A549 treated with AZD2906 at 1 μM for 4 hours (cell line): Measurements from ENCODE around the gene MX2. TPM values are rescaled to one million over a fixed set of nuclear protein-coding genes. Genes with fewer than 3 reads are reported as not detected.

ENCODE experiments used
- total RNA-seq: library from RNA; stranded (reverse); fragments of 200-300 nt; extraction: Qiagen RNA extraction; gene quantifications from 5 replicates; pipeline ENCODE4 v1.2.3, GENCODE V29; 2022

The MX2 gene, protein sequence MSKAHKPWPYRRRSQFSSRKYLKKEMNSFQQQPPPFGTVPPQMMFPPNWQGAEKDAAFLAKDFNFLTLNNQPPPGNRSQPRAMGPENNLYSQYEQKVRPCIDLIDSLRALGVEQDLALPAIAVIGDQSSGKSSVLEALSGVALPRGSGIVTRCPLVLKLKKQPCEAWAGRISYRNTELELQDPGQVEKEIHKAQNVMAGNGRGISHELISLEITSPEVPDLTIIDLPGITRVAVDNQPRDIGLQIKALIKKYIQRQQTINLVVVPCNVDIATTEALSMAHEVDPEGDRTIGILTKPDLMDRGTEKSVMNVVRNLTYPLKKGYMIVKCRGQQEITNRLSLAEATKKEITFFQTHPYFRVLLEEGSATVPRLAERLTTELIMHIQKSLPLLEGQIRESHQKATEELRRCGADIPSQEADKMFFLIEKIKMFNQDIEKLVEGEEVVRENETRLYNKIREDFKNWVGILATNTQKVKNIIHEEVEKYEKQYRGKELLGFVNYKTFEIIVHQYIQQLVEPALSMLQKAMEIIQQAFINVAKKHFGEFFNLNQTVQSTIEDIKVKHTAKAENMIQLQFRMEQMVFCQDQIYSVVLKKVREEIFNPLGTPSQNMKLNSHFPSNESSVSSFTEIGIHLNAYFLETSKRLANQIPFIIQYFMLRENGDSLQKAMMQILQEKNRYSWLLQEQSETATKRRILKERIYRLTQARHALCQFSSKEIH
- total RNA-seq, result 0.03 to 0.07 TPM (median 0.06 TPM) in 4 of 5 replicates, not detected in the other

DNA sequence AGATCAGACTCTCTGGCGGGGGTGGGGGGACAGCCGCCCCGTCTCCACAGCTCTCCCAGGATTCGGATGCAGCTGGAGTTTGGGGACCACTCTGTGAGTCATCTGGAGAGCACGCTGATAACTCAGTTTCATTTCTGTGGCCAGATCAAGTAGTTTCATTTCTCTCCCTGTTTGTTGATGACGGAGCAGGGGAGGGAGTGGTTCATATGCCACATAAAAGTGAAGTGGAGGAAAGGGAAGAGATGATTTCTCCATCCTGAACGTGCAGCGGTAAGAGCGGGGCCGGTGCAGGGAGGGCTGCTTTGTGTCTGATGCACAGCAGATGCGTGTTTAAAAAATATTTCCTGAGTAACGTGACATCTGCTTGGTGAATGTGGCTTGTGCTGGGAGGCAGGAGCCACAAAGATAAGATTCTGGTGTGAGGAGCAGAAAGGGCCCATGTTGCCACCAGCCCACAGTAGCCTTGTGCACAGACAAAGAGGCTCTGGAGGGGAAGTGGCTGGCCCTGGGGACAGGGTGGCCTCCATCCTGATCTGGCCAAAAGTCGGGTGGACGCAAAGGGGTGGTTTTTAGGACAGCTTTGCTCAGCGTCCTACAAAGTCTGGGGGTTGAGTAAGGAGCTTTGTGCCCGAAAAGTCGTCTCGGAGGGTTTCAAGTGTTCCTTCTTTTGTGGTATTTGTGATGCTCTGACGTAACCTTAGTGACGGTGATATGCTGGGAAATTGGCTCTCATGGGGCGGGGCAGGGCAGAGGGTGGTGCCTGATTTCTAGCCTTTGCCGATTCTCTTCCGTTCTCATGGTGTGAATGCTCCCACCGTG is at the start of gene MX2:
Gene MX2 (plus strand): TSS at position 242 of the 819 bp plus-strand sequence. CDS start 14,880 bp downstream, outside the sequence.

DNA sequence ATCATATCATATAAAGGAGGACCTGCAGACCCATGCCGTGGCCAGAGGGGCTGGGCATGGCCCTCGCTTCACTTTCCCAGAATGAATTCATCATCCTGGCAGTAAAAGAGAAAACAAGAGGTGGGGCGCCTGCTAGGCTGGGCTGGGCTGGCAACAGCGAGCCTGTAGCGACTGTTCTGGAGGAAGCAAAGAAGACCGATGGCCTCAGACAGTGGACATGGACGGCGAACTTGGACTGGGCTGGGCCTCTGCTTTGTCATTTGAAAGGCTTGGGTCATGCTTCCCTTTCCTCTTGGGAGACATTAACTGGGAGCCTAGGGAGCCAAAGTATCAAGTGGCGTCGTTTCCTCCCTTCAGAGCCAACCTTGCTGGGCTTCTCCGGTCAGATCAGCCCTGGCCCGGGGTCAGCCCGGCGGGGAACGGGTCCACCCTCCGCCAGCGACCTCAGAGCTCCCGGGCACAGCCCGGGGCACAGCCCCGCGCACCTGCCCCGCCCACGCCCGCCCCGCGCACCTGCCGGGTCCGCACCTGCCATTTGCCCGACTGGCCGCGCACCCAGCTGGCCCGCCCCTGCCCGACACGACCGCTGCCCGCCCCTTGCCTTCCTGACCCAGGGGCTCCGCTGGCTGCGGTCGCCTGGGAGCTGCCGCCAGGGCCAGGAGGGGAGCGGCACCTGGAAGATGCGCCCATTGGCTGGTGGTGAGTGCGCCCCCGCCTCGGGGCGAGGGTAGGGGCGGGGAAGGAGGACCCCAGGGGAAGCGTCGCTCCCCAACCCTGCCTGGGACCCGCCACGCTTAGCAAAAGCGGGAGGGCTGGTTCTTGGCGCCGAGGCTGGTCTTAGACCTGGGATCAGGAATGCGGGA is 45.4 kb upstream of the MX2 start, which contains the start of gene FAM3B:
Gene FAM3B (plus strand): TSS at position 602 of the 863 bp plus-strand sequence. CDS start 79 bp downstream, at position 681.

DNA sequence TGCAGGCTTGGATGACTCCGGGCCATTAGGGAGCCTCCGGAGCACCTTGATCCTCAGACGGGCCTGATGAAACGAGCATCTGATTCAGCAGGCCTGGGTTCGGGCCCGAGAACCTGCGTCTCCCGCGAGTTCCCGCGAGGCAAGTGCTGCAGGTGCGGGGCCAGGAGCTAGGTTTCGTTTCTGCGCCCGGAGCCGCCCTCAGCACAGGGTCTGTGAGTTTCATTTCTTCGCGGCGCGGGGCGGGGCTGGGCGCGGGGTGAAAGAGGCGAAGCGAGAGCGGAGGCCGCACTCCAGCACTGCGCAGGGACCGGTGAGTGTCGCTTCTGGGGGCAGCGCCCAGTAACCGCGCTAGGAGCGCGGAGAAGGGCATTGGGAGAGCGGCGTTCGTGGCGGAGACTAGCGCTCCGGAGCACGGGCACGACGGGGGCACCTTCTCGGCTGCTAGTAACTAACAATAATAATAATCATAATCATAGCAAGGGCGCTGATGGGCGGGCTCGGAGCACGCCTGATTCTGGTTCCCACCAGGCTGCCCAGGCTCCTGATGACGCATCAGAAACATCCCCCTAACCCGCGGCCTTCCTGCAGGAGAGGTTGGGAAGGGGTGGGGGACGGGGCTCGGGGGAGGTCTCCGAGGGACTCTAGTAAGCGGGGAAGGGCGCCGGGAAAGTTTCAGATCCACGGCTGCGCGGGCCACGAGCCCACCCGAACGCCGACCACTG is 64.3 kb downstream of the MX2 start, which contains the start of gene MX1:
Gene MX1 (plus strand): TSS at position 286 of the 722 bp plus-strand sequence. CDS start 5,832 bp downstream, outside the sequence.

Other genes with a start within 250 kb of the MX2 start
- gene BACE2, start 193.9 kb upstream of the MX2 start, total RNA-seq, result 20.2 to 22.7 TPM (median 21.9 TPM) in 5 replicates
- not detected in 5 replicates for gene FAM3B, start 45.2 kb upstream of the MX2 start, total RNA-seq
- 1.2 to 2.2 TPM (median 1.5 TPM) in 5 replicates for gene MX1, start 64.2 kb downstream of the MX2 start, total RNA-seq
- gene TMPRSS2, start 146.1 kb downstream of the MX2 start, total RNA-seq, result 0.07 to 0.19 TPM (median 0.12 TPM) in 5 replicates